SK-N-MC (cell line): ENCODE data around the gene PDE6H.

Experiments
- EZH2 ChIP-seq: fragments of 200-600 bp; sonication (generic); IDR thresholded peaks from one replicate; pipeline ENCODE4 v1.6.1; 2017; ENCODE audit warnings: antibody characterized with exemption
- POLR2AphosphoS5 ChIP-seq: IDR thresholded peaks from 2 replicates; pipeline ENCODE4 v1.6.1; 2012; ENCODE audit warnings: mild to moderate bottlenecking, low read depth, low read length, borderline replicate concordance

DNA sequence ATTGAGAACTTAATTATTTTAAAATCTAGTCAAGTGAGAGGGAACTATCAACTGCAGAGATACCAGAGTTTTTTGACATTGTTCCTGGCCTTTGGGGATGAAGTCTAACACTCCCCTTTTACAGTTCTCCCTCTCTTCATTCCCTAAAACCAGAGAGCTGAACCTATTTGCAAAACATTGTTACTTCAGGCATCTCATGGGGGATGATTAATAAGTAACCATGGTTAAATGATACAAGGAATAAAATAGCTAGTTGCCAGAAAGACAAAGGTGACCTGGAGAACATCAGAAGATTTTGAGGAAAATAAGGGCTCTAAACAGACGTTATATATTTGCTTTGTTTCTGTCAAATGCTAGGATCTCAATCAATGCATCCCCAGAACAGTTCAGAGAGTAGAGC lies 42.3 kb downstream of the PDE6H start:
- TF ChIP-seq POLR2AphosphoS5 (no peak), EZH2 (no peak)
